T47D (cell line): ENCODE results near the gene PGF.

Experiments
- DNase-seq, 2 experiments: peaks; one replicate each; pipeline versions ENCODE4 v3.0.0 to v3.0.0-alpha.2; 2011 to 2012; ENCODE audit warnings: low read depth in 1 of 2, low spot score in 1 of 2
- JUND ChIP-seq: IDR thresholded peaks from 2 replicates; pipeline ENCODE4 v1.6.1; 2012; ENCODE audit warnings: low read depth
- in situ Hi-C: cut with HindIII; loops from 2 replicates; pipeline ENCODE4 v1.10.0; 2016; ENCODE audit warnings: low sequenced_read_pairs, low pct_unique_long_range_greater_than_20kb

The PGF gene

DNA sequence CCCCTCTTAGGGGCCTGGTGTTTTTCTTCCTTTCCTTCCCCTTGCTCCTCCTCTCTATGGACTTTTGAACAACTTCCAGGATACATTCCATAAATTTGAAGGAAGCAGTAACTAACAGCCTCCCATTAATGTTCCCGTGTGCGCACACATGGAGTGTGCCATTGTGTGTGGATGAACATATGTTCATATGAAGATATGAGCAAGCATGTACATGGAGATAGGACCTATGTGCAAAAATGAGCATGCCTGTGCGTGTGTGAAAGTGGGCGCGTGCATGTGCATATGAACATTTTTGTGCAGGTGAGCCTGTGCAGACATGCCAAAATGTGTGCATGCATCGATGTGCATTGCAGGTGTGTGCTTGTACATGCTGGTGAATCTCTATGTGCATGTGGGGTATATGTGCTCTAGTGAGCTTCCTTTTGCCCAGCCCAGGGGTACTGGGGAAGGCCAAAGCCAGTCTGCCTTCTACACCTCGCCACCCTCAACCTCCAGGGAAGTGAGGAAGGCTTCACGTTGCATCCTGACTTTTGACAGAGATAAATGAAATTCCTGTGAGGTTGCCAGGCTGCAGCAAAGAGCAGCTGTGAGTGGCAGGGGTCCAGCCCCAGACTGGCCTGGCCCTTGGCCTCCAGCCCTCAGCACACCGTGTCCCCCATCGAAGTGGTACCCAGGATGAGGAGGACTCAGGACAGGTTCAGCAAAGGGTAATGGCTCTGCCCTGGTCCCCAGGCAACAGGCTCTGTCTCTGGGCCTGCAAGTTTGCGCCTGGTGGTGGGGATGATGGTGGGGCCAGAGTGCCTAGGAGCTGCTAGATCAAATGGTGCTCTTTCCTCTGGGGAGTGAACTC lies 21.1 kb upstream of the PGF start:
- in situ Hi-C loops = no loop called here
- DNase-seq = no peak
- no peak for TF ChIP-seq JUND

DNA sequence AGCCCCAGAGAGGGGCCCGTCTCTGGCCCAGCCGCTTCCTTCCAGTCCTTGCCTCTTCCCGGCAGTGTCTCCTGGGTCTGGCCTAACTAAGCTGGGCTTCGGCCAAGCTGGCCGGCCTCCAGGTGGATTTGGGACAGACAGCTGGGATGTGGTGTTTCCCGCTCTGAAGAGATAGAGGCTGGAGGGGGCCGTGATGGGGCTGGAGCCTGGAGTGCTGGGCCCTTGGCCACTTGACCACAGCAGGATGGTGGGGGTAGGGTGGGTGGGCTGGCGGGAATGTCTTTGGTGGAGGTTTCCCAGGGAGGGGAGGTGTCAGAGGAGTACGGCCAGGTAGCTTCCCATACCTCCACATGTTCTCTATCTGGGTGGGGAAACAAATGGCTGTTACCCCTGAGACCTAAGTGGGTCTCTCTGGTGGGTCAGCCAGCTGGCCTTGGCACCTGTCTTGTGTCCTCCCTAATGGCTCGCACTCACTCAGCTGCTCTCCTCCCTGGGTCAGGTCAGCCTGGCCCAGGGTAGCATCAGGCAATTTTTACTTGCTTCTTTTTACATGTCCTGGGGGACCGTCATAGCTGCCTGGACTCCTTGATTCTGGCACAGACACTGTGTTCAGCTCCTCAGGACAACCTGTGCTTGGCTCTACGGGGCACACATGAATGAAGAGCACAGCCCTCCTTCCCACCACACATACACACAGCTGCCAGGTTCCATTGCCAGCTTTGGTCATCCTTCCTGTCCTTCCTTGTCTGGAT lies 19.8 kb upstream of the PGF start:
- TF ChIP-seq JUND = no peak
- no peak for DNase-seq

GRCh38 chr14:74974364-74975058 lies 19.1 kb upstream of the PGF start:
- TF ChIP-seq JUND = no peak
- DNase-seq = no peak
- in situ Hi-C loops = no loop called here

More for the DNA sequence above, 19.8 kb upstream of the PGF start:
- in situ Hi-C loops = no loop called here

GRCh38 chr14:74973905-74974363 lies 18.5 kb upstream of the PGF start:
- no peak for DNase-seq
- in situ Hi-C loops = no loop called here
- TF ChIP-seq JUND = no peak

DNA sequence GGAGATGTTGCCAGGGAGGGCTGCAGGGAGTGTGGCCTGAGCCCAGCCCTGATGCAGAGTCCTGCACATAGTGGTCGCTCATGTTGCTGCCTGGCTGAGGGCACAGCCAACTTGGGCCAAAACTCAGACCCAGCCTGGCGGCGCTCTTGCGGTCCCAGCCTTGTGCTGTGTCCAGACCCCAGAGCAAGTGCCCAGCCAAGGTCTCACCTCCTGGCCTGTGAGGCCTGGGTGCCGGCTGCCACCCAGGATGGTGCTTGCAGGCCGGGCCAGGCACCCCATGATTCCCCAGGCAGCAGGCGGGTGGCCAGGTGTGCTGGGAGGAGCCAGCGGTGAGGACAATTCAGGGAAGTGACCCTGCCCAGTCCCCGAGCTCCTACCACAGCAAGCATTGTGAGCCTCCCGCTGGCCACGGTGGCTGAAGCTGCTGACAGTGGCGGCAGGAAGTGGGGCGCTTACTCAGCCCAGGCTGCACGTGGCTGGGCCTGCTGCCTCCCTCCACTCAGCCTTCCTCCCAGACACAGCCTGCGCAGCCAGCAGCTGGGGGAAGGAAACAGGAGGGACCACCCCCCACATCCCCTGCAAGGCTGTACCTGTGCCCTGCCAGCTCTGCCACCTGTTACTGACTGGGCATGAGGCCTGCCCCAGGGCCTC lies 17.7 kb upstream of the PGF start:
- in situ Hi-C loops = no loop called here
- no peak for DNase-seq
- no peak for TF ChIP-seq JUND

- in situ Hi-C loops = no loop called here
- no peak for DNase-seq
- no peak for TF ChIP-seq JUND
These were observed 13.4 kb upstream of the PGF start for GRCh38 chr14:74968811-74969210.

DNA sequence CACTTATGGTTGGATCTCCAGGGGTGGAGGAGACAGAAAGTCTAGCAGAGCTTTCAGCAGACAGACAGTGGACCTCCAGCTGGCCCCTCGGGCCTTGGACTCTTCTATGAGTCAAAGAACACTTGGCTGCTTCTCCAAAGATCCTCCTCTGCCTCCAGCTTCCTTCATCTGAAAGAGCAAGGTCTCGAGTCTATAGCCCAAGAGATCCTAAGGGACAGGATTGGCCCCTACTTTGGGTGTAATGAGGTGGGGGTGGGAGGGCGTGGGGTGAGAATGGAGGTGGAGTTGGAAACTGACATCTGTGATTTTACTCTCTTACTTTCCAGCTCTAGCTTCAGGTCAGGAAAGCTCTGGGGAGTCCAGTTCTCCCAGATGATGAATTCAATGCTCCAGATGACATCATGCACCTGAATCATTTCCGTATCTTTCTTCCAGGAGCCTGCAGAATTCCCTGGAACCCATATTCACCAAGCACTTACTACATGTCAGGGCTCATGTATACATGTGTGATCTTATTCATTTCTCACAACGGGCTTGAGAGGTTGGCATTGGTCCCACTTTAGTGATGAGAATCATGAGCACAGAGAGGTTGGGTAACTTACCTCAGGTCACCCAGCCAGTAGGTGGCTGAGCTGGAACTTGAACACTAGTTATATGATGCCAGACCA lies 10.2 kb upstream of the PGF start:
- in situ Hi-C loops = no loop called here
- TF ChIP-seq JUND = no peak
- DNase-seq = no peak

DNA sequence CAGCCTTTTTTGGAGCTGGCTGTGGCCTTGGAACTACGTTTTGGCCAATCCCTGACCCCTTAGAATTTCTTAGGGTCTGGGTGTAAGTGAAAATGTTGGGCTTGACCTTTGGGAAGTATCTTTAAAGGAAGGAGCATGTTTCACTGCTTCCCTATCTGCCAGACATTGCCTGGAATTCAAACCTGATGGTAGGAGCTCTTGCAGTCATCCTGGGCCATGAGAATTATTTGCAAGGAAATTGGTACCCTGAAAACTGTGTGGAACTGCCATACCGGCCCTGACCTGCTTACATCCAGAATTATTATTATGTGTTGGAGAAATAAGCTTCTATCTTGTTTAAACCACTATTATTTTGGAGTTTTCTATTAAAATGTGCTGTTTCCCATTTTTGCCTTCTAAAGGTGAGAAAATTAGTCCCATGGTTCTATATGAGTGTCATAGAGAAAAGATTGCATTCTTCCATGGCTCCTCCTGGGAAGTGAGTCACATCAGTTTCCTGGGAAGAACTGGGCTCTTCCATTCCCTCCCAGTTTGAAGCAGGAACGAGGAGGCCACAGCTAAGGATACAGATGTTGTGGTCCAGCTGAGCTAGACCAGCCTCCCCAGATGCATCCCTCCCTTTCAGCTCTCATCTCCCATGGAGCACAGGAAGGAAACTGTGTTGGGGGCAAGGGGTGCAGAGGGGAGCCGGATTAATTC lies 9.5 kb upstream of the PGF start:
- in situ Hi-C loops = no loop called here
- DNase-seq = no peak
- no peak for TF ChIP-seq JUND

DNA sequence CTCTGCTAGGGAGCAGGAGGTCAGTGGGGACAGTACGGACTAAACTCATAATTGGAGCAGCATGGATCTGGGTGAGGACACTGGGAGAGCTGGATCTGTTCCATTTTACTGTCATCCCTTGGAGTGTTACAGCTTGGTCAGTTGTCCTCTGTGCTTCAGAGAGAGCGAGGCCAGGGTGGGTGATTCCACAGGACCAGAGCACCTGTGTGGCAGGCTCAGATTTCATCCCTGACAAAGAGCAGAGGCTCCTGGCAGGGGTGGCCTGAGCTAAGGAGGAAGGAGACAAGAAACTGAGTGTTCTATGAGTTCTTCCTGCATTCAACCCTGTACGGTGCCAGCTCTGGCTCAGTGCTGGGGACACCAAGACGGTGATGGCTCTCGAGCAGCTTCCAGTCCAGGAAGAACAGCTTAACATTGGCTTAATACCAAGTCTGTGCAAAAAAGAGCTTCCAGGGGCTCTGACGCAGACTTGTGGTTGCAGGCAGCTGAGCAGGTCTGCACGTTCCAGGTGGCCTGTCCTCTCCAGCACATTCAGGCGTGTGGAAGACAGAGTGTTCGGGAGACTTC lies 8.4 kb upstream of the PGF start:
- TF ChIP-seq JUND = no peak
- no peak for DNase-seq
- in situ Hi-C loops = no loop called here

DNA sequence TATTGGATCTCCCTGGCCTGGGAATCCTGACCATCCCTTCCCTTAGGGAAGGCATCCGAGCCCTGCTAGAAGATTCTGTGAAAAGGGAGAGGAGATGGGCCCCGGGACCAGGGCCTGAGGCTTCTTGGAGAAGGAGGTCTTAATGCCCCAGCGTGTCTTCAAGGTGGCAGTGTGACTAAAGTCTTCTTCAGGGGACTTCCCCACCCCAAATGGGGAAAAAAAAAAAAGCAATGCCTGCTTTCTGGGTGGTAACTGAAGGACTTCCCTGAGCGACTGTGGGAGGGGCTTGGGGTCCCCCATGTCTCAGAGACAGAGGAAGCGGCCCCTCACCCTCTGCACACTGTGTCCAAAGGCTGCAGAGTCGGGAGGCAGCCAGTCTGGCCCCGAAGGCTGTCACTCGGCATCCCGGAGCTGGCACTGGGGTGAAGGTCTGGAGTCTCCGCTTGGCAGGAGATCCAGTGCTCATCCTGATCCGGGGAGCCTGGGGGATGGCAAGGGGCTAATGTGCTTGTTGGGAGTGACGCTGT lies 7.8 kb upstream of the PGF start:
- DNase-seq = no peak
- TF ChIP-seq JUND = no peak
- in situ Hi-C loops = no loop called here

- no peak for DNase-seq
- in situ Hi-C loops = no loop called here
- TF ChIP-seq JUND = no peak
These were observed 7.1 kb upstream of the PGF start for GRCh38 chr14:74962493-74962892.
